Stimulated activated naive CD4-positive, alpha-beta T cell (primary cell): Measurements from ENCODE around the gene FHDC1.

Experiments used
- DNase-seq, 6 experiments: peaks; one replicate each; lab custom pipeline; 2025; lab: John Stamatoyannopoulos, UW

The FHDC1 gene

GRCh38 chr4:153005899-153006381 is 69.8 kb downstream of the FHDC1 start:
- DNase-seq = no peak

GRCh38 chr4:153008578-153009199 is 72.6 kb downstream of the FHDC1 start:
- DNase-seq = no peak

- no peak for DNase-seq
Observed at GRCh38 chr4:153010146-153010545, 74.0 kb downstream of the FHDC1 start.

GRCh38 chr4:153013202-153013977 is 77.3 kb downstream of the FHDC1 start:
- DNase-seq = no peak

GRCh38 chr4:153014460-153014859 is 78.3 kb downstream of the FHDC1 start:
- no peak for DNase-seq

- DNase-seq = no peak
Observed at GRCh38 chr4:153016592-153016991, 80.5 kb downstream of the FHDC1 start.

- DNase-seq = no peak
Observed at GRCh38 chr4:153018031-153018430, 81.9 kb downstream of the FHDC1 start.

GRCh38 chr4:153018684-153019083 is 82.6 kb downstream of the FHDC1 start:
- no peak for DNase-seq

GRCh38 chr4:153019906-153020305 is 83.8 kb downstream of the FHDC1 start:
- no peak for DNase-seq

- DNase-seq = no peak
Observed at GRCh38 chr4:153020457-153020856, 84.3 kb downstream of the FHDC1 start.

- DNase-seq = no peak
Observed at GRCh38 chr4:153021276-153021675, 85.2 kb downstream of the FHDC1 start.

GRCh38 chr4:153022241-153022715 is 86.2 kb downstream of the FHDC1 start:
- DNase-seq = no peak

GRCh38 chr4:153023139-153023538 is 87.0 kb downstream of the FHDC1 start:
- DNase-seq = no peak

GRCh38 chr4:153023692-153024394 is 87.7 kb downstream of the FHDC1 start:
- DNase-seq = no peak

- no peak for DNase-seq
Observed at GRCh38 chr4:153024466-153024865, 88.3 kb downstream of the FHDC1 start.

GRCh38 chr4:153025406-153025805 is 89.3 kb downstream of the FHDC1 start:
- no peak for DNase-seq

- DNase-seq = no peak
Observed at GRCh38 chr4:153026591-153027346, 90.6 kb downstream of the FHDC1 start.

GRCh38 chr4:153027866-153028265 is 91.7 kb downstream of the FHDC1 start:
- DNase-seq = no peak

- no peak for DNase-seq
Observed at GRCh38 chr4:153028535-153028934, 92.4 kb downstream of the FHDC1 start.
